ENCODE measurements around the gene ZNFX1.

ZNFX1 gene

DNA sequence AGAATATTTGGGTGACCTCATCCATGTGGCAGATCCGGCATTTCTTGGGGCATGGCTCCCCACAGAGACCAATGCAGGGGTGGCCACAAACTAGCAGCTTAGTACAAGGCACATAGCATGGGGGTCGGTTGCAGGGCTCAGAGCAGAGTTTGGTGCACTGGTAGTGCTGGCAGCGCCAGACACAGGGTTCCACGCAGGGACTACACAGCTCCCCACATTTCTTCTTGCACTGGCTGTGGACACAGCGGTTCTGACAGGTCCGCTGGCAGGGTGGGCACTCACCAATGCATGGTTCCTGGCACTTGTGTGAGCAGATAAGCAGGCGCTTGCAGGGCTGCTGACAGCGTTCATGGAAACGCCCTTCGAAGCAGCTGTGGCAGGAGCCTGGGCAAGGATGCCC, 29.6 kb downstream of the ZNFX1 start:
- TF ChIP-seq, protein P1, sequence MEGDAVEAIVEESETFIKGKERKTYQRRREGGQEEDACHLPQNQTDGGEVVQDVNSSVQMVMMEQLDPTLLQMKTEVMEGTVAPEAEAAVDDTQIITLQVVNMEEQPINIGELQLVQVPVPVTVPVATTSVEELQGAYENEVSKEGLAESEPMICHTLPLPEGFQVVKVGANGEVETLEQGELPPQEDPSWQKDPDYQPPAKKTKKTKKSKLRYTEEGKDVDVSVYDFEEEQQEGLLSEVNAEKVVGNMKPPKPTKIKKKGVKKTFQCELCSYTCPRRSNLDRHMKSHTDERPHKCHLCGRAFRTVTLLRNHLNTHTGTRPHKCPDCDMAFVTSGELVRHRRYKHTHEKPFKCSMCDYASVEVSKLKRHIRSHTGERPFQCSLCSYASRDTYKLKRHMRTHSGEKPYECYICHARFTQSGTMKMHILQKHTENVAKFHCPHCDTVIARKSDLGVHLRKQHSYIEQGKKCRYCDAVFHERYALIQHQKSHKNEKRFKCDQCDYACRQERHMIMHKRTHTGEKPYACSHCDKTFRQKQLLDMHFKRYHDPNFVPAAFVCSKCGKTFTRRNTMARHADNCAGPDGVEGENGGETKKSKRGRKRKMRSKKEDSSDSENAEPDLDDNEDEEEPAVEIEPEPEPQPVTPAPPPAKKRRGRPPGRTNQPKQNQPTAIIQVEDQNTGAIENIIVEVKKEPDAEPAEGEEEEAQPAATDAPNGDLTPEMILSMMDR (IDR thresholded peaks at IDR 0.05), result no peak

DNA sequence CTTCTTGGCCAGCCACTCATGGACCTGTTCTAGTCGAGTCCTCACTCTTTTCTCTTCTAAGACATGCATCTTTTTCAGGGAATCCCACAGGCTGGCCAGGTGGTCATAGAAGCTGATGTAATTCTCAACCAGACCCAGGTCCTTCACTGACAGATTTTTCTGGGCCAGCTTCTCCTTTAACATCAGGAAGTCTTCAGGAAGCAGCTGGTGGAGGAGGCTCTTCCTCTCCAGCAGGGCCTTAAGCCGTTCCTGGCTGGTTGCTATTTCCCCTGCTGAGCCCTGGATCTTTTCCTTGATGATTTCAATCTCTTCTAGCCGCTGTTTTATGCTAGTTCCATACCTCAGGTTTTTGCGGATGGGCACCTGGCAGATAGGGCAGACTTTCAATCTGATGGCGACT, 30.1 kb downstream of the ZNFX1 start:
- TF ChIP-seq, protein P1 (IDR thresholded peaks at IDR 0.05), result no peak

DNA sequence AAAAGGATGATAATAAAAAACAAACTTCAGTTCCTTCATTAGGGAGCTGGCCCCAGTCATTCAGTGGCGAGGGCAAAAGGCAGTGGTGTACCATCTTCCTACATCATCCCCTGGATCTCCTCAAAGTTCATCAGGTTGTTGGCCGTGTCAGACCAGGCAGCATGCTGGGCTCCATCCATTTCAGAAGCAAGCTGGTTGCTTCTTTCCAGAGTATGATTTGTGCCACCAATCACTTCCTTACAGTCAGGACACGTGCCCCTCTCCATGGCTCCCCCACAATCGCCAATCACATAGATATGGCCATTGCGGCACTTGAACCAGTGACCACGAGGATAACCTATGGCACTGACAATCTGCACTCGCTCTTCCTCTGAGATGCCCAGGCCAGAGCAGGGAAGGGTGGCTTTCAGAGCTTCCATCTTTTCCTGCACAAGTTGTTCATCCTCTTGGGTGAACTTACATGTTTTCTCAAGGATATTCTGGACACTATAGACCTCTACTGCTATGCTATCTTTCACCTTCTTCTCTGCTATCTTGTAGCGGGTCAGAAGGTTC, 30.6 kb downstream of the ZNFX1 start:
- TF ChIP-seq, protein P1 (IDR thresholded peaks at IDR 0.05), result no peak

DNA sequence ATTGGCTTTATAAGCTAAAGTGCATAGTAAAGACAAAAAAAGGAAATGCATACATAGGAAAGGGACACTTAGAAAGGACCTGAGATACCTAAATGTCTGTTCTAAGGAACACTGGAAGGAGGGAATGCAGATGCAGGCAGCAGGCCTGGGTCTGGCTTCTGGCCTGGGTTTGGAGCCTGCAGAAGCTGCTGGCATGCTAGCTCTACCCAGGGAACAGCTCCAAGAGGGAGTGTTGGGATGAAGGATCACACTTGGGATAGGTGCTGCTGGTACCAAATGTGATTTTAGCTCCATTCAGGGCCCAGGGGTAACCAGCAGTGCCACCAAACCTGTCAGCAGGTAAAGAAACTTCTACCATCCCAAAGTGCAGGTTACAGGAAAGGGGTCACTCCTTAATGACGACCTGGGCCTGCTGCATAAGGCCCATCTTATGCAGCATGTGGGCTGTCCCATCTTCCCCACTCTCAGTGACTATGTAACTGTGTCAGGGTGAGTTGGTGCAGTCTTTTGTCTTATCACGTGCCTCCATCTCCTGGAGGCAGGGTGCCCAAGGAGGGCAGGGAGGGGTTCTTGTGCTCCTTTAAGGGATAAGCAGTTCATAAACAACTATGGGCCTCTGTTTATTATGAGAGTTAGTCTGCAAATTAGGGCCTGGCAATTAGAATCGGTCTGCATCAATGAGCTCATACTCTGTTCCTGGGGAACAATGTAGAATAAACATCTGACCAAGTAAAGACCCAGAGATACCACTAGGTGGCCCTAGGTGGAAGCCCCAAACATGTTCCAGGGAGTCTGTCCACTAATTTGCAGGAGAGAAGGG, 31.7 kb downstream of the ZNFX1 start:
- TF ChIP-seq, protein P1 (IDR thresholded peaks at IDR 0.05), result peak; percentile 65

DNA sequence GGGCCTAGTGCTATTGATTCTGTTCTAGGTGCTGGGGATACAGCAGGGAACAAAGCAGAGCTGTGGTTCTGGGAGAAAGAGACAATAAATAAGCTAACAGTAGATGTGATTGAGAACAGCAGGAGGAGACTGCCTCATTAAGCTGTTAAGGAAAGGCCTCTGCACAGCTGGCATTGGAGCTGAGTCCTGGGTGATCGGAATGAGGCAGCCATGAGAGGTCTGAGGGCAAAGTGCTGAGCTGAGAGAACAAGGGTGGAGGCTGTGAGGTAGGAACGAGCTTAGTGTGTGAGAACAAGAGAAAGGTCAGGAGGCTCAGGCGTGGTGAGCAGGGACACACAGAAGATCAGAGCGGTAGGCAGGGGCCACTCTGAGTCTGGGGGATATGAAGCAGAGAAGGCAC, 40.3 kb downstream of the ZNFX1 start:
- TF ChIP-seq, protein P1 (IDR thresholded peaks at IDR 0.05), result no peak

DNA sequence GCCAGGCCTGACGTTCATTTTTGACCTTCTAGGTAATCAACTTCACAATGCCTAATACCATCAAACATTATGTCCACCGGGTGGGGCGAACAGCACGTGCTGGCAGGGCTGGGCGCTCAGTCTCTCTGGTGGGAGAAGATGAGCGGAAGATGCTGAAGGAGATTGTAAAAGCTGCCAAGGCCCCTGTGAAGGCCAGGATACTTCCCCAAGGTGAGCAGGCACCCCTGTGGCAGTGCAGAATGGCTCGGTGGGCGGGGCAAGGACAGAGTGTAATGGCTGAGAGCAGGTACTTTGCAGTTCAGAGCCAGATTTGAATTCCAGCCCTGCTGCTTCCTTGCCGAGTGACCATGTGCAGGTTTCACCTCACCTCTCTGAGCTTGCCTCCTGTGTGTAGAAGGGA, 41.6 kb downstream of the ZNFX1 start:
- TF ChIP-seq, protein P1 (IDR thresholded peaks at IDR 0.05), result no peak

DNA sequence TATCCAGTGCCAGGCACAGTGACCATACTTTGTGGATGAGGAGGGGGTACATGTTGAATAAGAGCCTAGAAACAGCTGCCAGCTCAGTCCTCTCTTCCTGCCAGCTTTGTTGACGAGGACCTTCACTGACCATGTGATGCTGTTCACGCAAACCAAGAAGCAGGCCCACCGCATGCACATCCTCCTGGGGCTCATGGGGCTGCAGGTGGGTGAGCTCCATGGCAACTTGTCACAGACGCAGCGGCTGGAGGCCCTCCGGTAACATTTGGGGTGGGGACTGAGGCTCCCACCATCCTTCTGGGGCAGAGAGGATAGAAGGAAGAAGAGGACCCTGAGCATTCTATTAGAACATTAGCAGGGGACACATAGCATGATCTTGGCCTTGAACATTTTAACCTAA, 43.0 kb downstream of the ZNFX1 start:
- TF ChIP-seq, protein P1 (IDR thresholded peaks at IDR 0.05), result no peak
